Activated CD8-positive, alpha-beta memory T cell treated with anti-CD3 and anti-CD28 coated beads for 48 hours (primary cell): ENCODE data around the gene NBPF4.
"Not testable (repeated sequence)": the region's sequence is repeated elsewhere in the genome, so short reads cannot be mapped to it uniquely, and the experiment has no call there.

ENCODE experiments used
- DNase-seq, 3 experiments: peaks; one replicate each; pipeline ENCODE4 v3.0.0-alpha.2; 2020; ENCODE audit warnings: low read depth in 2 of 3, low spot score in 2 of 3

Gene NBPF4

GRCh38 chr1:108211014-108211413 is 32.9 kb downstream of the NBPF4 start:
- DNase-seq, result no peak

- no peak for DNase-seq
Observed at GRCh38 chr1:108209456-108210108, 34.3 kb downstream of the NBPF4 start.

GRCh38 chr1:108208724-108209446 is 35.0 kb downstream of the NBPF4 start:
- DNase-seq, result no peak

- DNase-seq, result not testable (repeated sequence)
Observed at GRCh38 chr1:108203582-108203981, 40.3 kb downstream of the NBPF4 start.

GRCh38 chr1:108201687-108202086 is 42.2 kb downstream of the NBPF4 start:
- DNase-seq, result no peak

- no peak for DNase-seq
Observed at GRCh38 chr1:108200687-108201051, 43.2 kb downstream of the NBPF4 start.

- peak; percentile 30 to 52 (median 35) for DNase-seq
Observed at GRCh38 chr1:108199781-108200686, 43.8 kb downstream of the NBPF4 start, which contains the start of gene SLC25A24. SLC25A24 (minus strand) TSS chr1:108200343; CDS start chr1:108200138, 205 bp downstream.

- DNase-seq, result no peak
Observed at GRCh38 chr1:108199201-108199691, 44.6 kb downstream of the NBPF4 start.

- no peak for DNase-seq
Observed at GRCh38 chr1:108194051-108194450, 49.8 kb downstream of the NBPF4 start.

- DNase-seq, result no peak
Observed at GRCh38 chr1:108193333-108193732, 50.5 kb downstream of the NBPF4 start.

- no peak for DNase-seq
Observed at GRCh38 chr1:108192581-108192980, 51.3 kb downstream of the NBPF4 start.

GRCh38 chr1:108190686-108191416 is 53.0 kb downstream of the NBPF4 start:
- no peak for DNase-seq

- no peak for DNase-seq
Observed at GRCh38 chr1:108190001-108190634, 53.8 kb downstream of the NBPF4 start.

- no peak for DNase-seq
Observed at GRCh38 chr1:108188801-108189200, 55.1 kb downstream of the NBPF4 start.

GRCh38 chr1:108182959-108183700 is 60.7 kb downstream of the NBPF4 start:
- DNase-seq, result no peak

GRCh38 chr1:108179018-108179417 is 64.9 kb downstream of the NBPF4 start:
- DNase-seq, result no peak
